ENCODE results near the gene RNMT.

RNMT gene

DNA sequence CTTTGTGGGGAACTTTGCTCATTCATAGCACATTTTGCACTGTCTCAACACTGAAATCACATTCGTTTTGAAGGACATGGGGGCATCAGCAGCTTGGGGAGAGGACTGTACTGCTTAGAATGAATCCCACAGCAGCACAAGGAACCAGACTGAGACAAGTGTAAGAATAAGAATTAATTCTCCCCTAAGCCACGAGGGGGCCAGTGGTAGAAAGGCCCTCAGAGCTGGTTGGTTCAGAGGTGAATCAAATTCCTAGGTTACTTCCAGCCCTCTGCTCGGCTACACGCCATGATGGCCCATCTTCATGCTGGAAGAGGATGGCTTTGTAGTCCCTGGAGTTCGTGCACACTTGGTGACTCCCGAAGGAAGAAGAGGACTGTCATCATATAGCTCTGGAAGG is 85.5 kb downstream of the RNMT start:
- Histone ChIP-seq H3K27me3 (ENCODE audit: insufficient read depth, low read depth) (no peaks in the 10 kb centered on the region), H4K20me1 (ENCODE audit: insufficient read depth) (no peaks in the 10 kb centered on the region), H2AFZ (ENCODE audit: low read depth) (no peak overlapping the region)

DNA sequence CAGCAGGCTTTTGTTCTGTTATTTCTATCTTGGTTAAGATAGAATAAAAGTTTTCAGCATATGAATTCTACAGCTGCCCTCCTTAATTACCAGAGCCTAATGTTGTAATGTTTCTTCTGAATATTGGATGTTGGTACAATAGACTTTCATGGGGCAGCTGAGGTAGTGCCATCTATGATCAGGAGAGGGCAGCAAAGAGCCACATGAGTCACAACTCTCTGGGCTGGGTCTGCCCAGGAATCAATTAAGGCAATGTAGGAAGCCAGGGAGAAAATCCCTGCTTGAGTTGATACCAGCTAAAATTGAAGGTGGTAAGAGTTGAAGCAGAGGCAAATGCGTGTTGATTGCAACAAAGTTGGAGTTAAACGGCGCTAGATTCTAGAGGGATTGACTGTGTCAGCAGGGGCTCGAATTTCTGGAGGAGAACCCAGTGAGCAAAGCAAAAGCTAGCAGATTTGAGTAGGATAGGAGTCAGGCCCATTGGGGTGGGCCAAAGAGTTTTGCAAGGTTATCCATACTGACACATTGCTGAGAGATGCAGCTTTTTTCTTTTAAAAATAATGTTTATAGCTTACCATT is 86.9 kb downstream of the RNMT start:
- Histone ChIP-seq H3K9ac (no peak overlapping the region), H3K4me2 (no peak overlapping the region), H4K20me1 (ENCODE audit: insufficient read depth) (no peaks in the 10 kb centered on the region), H3K79me2 (ENCODE audit: insufficient read depth, low read depth) (no peaks in the 10 kb centered on the region), H3K4me3 (IDR thresholded peaks at IDR 0.05; ENCODE audit: insufficient read depth, low read depth, low read length) (no peak overlapping the region), H3K27ac (no peak overlapping the region), H3K4me1 (ENCODE audit: low read depth, poor library complexity, severe bottlenecking) (no peaks in the 10 kb centered on the region), H3K27me3 (ENCODE audit: insufficient read depth, low read depth) (no peaks in the 10 kb centered on the region), H3K36me3 (ENCODE audit: insufficient read depth) (no peaks in the 10 kb centered on the region), H2AFZ (ENCODE audit: low read depth) (no peak overlapping the region)
- TF ChIP-seq, protein P1, sequence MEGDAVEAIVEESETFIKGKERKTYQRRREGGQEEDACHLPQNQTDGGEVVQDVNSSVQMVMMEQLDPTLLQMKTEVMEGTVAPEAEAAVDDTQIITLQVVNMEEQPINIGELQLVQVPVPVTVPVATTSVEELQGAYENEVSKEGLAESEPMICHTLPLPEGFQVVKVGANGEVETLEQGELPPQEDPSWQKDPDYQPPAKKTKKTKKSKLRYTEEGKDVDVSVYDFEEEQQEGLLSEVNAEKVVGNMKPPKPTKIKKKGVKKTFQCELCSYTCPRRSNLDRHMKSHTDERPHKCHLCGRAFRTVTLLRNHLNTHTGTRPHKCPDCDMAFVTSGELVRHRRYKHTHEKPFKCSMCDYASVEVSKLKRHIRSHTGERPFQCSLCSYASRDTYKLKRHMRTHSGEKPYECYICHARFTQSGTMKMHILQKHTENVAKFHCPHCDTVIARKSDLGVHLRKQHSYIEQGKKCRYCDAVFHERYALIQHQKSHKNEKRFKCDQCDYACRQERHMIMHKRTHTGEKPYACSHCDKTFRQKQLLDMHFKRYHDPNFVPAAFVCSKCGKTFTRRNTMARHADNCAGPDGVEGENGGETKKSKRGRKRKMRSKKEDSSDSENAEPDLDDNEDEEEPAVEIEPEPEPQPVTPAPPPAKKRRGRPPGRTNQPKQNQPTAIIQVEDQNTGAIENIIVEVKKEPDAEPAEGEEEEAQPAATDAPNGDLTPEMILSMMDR (conservative IDR thresholded peaks at IDR 0.05; ENCODE audit: low read depth, low read length) = peak; percentile 88

More for the DNA sequence above, 85.5 kb downstream of the RNMT start:
- Histone ChIP-seq H3K9ac (no peak overlapping the region), H3K27ac (no peak overlapping the region), H3K36me3 (ENCODE audit: insufficient read depth) (no peaks in the 10 kb centered on the region), H3K79me2 (ENCODE audit: insufficient read depth, low read depth) (no peaks in the 10 kb centered on the region), H3K4me1 (ENCODE audit: low read depth, poor library complexity, severe bottlenecking) (no peaks in the 10 kb centered on the region), H3K4me3 (IDR thresholded peaks at IDR 0.05; ENCODE audit: insufficient read depth, low read depth, low read length) (no peak overlapping the region), H3K4me2 (no peak overlapping the region)
- TF ChIP-seq, protein P1 (conservative IDR thresholded peaks at IDR 0.05; ENCODE audit: low read depth, low read length) = peak; percentile 42

All from KMS-11 (cell line).